H1 (cell line): ENCODE results near the gene CASZ1. TPM values are rescaled to one million over a fixed set of nuclear protein-coding genes. Genes with fewer than 3 reads are reported as not detected.

Experiments used
- CTCF ChIA-PET: fragments of 300-600 bp; sonication (Branson Sonifier 250); formaldehyde crosslinking; loops from one replicate; lab custom pipeline; 2021; ENCODE audit not compliant: partially characterized antibody; lab: Charles Lee
- POLR2A ChIA-PET: fragments of 300-600 bp; sonication (Branson Sonifier 250); formaldehyde crosslinking; loops from one replicate; lab custom pipeline; 2021; ENCODE audit warnings: inconsistent platforms; ENCODE audit not compliant: partially characterized antibody; lab: Charles Lee
- DNase-seq, 2 experiments: peaks; one replicate each; pipeline versions ENCODE4 v3.0.0 to v3.0.0-alpha.2; 2010 to 2022; ENCODE audit warnings: low spot score in 2 of 2, low read depth in 1 of 2, mixed read lengths in 1 of 2
- FAIRE-seq: peaks from 2 replicates; lab custom pipeline; 2011; peaks lifted over from hg19 to GRCh38; lab: Jason Lieb, UNC
- H2AFZ ChIP-seq: 2 replicates; pipeline ENCODE4 v1.8.1; 2012; ENCODE audit warnings: low read length, inconsistent platforms
- H2AK5ac ChIP-seq: 2 replicates; pipeline ENCODE4 v1.6.1; 2013; ENCODE audit warnings: low read depth, low read length
- H2BK120ac ChIP-seq: replicated peaks from 2 replicates; pipeline ENCODE3; 2013; ENCODE audit warnings: low read depth, low read length, inconsistent platforms
- H2BK12ac ChIP-seq: 2 replicates; pipeline ENCODE4 v1.6.1; 2013; ENCODE audit warnings: low read depth, low read length
- H2BK15ac ChIP-seq: 2 replicates; pipeline ENCODE4 v1.6.1; 2013; ENCODE audit warnings: low read length
- H2BK20ac ChIP-seq: 2 replicates; pipeline ENCODE4 v1.6.1; 2013; ENCODE audit warnings: low read length
- H2BK5ac ChIP-seq: 2 replicates; pipeline ENCODE4 v1.6.1; 2013; ENCODE audit warnings: low read depth, low read length
- H3K14ac ChIP-seq: 2 replicates; pipeline ENCODE4 v1.6.1; 2013; ENCODE audit warnings: inconsistent platforms; ENCODE audit not compliant: insufficient read length
- H3K18ac ChIP-seq: 2 replicates; pipeline ENCODE4 v1.6.1; 2013; ENCODE audit warnings: low read length; ENCODE audit errors: extremely low read depth
- H3K23ac ChIP-seq: 2 replicates; pipeline ENCODE4 v1.6.1; 2013; ENCODE audit warnings: inconsistent platforms; ENCODE audit not compliant: insufficient read length
- H3K23me2 ChIP-seq: 2 replicates; pipeline ENCODE4 v1.6.1; 2013; ENCODE audit warnings: low read depth, low read length
- H3K27ac ChIP-seq: 2 replicates; pipeline ENCODE4 v1.6.1; 2011; ENCODE audit warnings: low read depth, low read length, inconsistent platforms
- H3K27me3 ChIP-seq, 4 experiments: replicated peaks in 1 of 4; 1 replicate in 1 of 4; 2 replicates in 3 of 4; pipeline versions ENCODE4 v1.6.1 to v1.8.1; 2011 to 2013; ENCODE audit warnings: low read length in 3 of 4, mild to moderate bottlenecking in 3 of 4, inconsistent platforms in 2 of 4, mixed read lengths in 2 of 4, moderate library complexity in 1 of 4; ENCODE audit not compliant: control insufficient read depth in 3 of 4, insufficient read depth in 3 of 4; ENCODE audit errors: extremely low read depth in 1 of 4
- H3K36me3 ChIP-seq, 4 experiments: 2 replicates each; pipeline versions ENCODE4 v1.6.1 to v1.8.1; 2011 to 2013; ENCODE audit warnings: mild to moderate bottlenecking in 4 of 4, low read length in 3 of 4, moderate library complexity in 2 of 4, control low read depth in 1 of 4, inconsistent platforms in 1 of 4; ENCODE audit not compliant: insufficient read depth in 4 of 4, control insufficient read depth in 2 of 4
- H3K4ac ChIP-seq: replicated peaks from 2 replicates; pipeline ENCODE3; 2013; ENCODE audit warnings: low read length, low read depth, mixed read lengths, inconsistent platforms; ENCODE audit not compliant: insufficient read length
- H3K4me1 ChIP-seq, 4 experiments: replicated peaks in 1 of 4; 1 replicate in 1 of 4; 2 replicates in 3 of 4; pipeline versions ENCODE4 v1.6.1 to v1.8.1; 2011 to 2013; ENCODE audit warnings: low read length in 3 of 4, inconsistent platforms in 2 of 4, mixed read lengths in 1 of 4; ENCODE audit not compliant: insufficient read depth in 4 of 4, control insufficient read depth in 3 of 4
- H3K4me2 ChIP-seq, 2 experiments: 2 replicates each; pipeline versions ENCODE4 v1.6.1 to v1.8.1; 2011 to 2013; ENCODE audit warnings: low read depth in 2 of 2, low read length in 2 of 2, control low read depth in 1 of 2, inconsistent platforms in 1 of 2, mild to moderate bottlenecking in 1 of 2; ENCODE audit not compliant: insufficient read depth in 1 of 2
- H3K4me3 ChIP-seq, 4 experiments: fragments of 200-600, 300-600 bp in 1 of 4; sonication (generic), shearing (Covaris generic), sonication (Bioruptor Twin) in 1 of 4; 2 replicates each; pipeline versions ENCODE4 v1.5.1 to v1.8.1; 2011 to 2016; ENCODE audit warnings: low read length in 4 of 4, low read depth in 3 of 4, control low read depth in 2 of 4, inconsistent platforms in 2 of 4, mild to moderate bottlenecking in 2 of 4, mixed read lengths in 1 of 4, moderate library complexity in 1 of 4; ENCODE audit not compliant: insufficient read depth in 2 of 4; ENCODE audit errors: extremely low read depth in 1 of 4
- H3K56ac ChIP-seq: replicated peaks from 2 replicates; pipeline ENCODE3; 2013; ENCODE audit warnings: low read depth, mild to moderate bottlenecking, mixed read lengths, low read length, inconsistent platforms; ENCODE audit not compliant: insufficient read length
- H3K79me1 ChIP-seq: 2 replicates; pipeline ENCODE4 v1.6.1; 2013; ENCODE audit warnings: low read depth, low read length, control low read depth
- H3K79me2 ChIP-seq, 2 experiments: 2 replicates each; pipeline versions ENCODE4 v1.6.1 to v1.8.1; 2012 to 2013; ENCODE audit warnings: low read length in 2 of 2, mild to moderate bottlenecking in 2 of 2, inconsistent platforms in 1 of 2; ENCODE audit not compliant: insufficient read depth in 2 of 2, control insufficient read depth in 1 of 2
- H3K9ac ChIP-seq, 4 experiments: replicated peaks in 1 of 4; 1 replicate in 1 of 4; 2 replicates in 3 of 4; pipeline versions ENCODE4 v1.6.1 to v1.8.1; 2011 to 2013; ENCODE audit warnings: low read depth in 3 of 4, low read length in 3 of 4, control low read depth in 2 of 4, mild to moderate bottlenecking in 2 of 4, moderate library complexity in 2 of 4, inconsistent platforms in 1 of 4; ENCODE audit errors: extremely low read depth in 1 of 4
- H3K9me3 ChIP-seq, 2 experiments: 2 replicates each; pipeline versions ENCODE4 v1.6.1 to v1.8.1; 2012 to 2013; ENCODE audit warnings: mild to moderate bottlenecking in 2 of 2, moderate library complexity in 2 of 2, control low read depth in 1 of 2, inconsistent platforms in 1 of 2, low read depth in 1 of 2, low read length in 1 of 2, mixed read lengths in 1 of 2; ENCODE audit not compliant: insufficient read depth in 2 of 2
- H4K20me1 ChIP-seq, 2 experiments: replicated peaks in 1 of 2; 2 replicates each; pipeline versions ENCODE3 to v1.8.1; 2011 to 2013; ENCODE audit warnings: inconsistent platforms in 2 of 2, low read length in 2 of 2, mild to moderate bottlenecking in 1 of 2; ENCODE audit not compliant: insufficient read depth in 2 of 2, control insufficient read depth in 1 of 2
- H4K5ac ChIP-seq: 2 replicates; pipeline ENCODE4 v1.6.1; 2013; ENCODE audit warnings: low read length, low read depth, mixed read lengths, inconsistent platforms; ENCODE audit not compliant: insufficient read length
- H4K8ac ChIP-seq: 2 replicates; pipeline ENCODE4 v1.8.0; 2013; ENCODE audit warnings: mild to moderate bottlenecking, moderate library complexity, low read length, inconsistent platforms; ENCODE audit not compliant: insufficient read depth; ENCODE audit errors: extremely low read depth
- H4K91ac ChIP-seq: replicated peaks from 2 replicates; pipeline ENCODE3; 2013; ENCODE audit warnings: low read length, mixed read lengths, inconsistent platforms; ENCODE audit not compliant: insufficient read length
- BCL11A ChIP-seq, 2 experiments: IDR thresholded peaks; one replicate each; pipeline ENCODE4 v1.6.1; 2011; ENCODE audit warnings: low read depth in 2 of 2, low read length in 2 of 2, mild to moderate bottlenecking in 2 of 2
- JUN ChIP-seq: IDR thresholded peaks from 2 replicates; pipeline ENCODE4 v1.6.1; 2011; ENCODE audit warnings: low read depth, mild to moderate bottlenecking, improper control_type of control experiment, low read length
- NANOG ChIP-seq: IDR thresholded peaks from 2 replicates; pipeline ENCODE4 v1.6.1; 2011; ENCODE audit warnings: low read length, low read depth, mild to moderate bottlenecking, inconsistent platforms; ENCODE audit not compliant: insufficient read depth, poor library complexity, severe bottlenecking
- SAP30 ChIP-seq: fragments of 300-600 bp; sonication (generic); IDR thresholded peaks from 2 replicates; pipeline ENCODE4 v1.7.1; 2012; ENCODE audit warnings: low read length, moderate library complexity, mild to moderate bottlenecking, inconsistent platforms; ENCODE audit not compliant: insufficient read depth, insufficient replicate concordance
- USF2 ChIP-seq: IDR thresholded peaks from 2 replicates; pipeline ENCODE4 v1.6.1; 2011; ENCODE audit warnings: low read length, improper control_type of control experiment
- WGBS, 2 experiments: shearing (Covaris generic) in 1 of 2; methylation state at CpG; one replicate each; pipeline versions ENCODE4 v1.1.6 to v1.1.7; 2013 to 2015; ENCODE audit warnings: low lambda C conversion rate in 2 of 2, mixed read lengths in 2 of 2, inconsistent platforms in 1 of 2, low coverage in 1 of 2, missing lambda C conversion rate in 1 of 2; ENCODE audit not compliant: insufficient replicate concordance in 2 of 2, insufficient coverage in 1 of 2, insufficient read length in 1 of 2; ENCODE audit errors: extremely low coverage in 1 of 2, missing lambda C conversion rate in 1 of 2; 5-methylcytosine and 5-hydroxymethylcytosine counted together
- polyA plus RNA-seq, 7 experiments: library from polyadenylated mRNA; depleted of rRNA in 3 of 7; stranded (reverse) in 5 of 7; unstranded in 2 of 7; fragments of >200 nt in 5 of 7; fragments of 200-250 nt in 2 of 7; gene quantifications; 1 replicate in 5 of 7; 2 replicates in 1 of 7; 4 replicates in 1 of 7; pipeline versions ENCODE4 v1.2.1 to v1.2.3, GENCODE V29; 2011 to 2013; ENCODE audit warnings: missing spikeins in 2 of 7, mixed read lengths in 2 of 7
- total RNA-seq: library from RNA; stranded (reverse); fragmentation: NEBNext Ultra II Directional; extraction: Animal tissue kit (Norgen Biotek cat#: 25700); gene quantifications from 2 replicates; pipeline ENCODE4 v1.2.1, GENCODE V29; 2021

CASZ1 gene
- total and polyA plus RNA-seq, 2 of the 8 experiments (the other 6 are each of a cell fraction or from before 2014, with no cell fraction given), result 4.4 to 7.7 TPM

- H2BK15ac ChIP-seq, result no peak overlapping the region
- no peak for DNase-seq
- H2BK20ac ChIP-seq, result no peak overlapping the region
- no peak overlapping the region for H2BK120ac ChIP-seq
- H2BK5ac ChIP-seq, result no peak overlapping the region; the same call in 1 of the 2 replicates
- ChIA-PET CTCF (interaction anchor here (0.6 to 3.3 kb wide), 7 partner anchors 9 to 228 kb away, joined by 3 to 20 read pairs (median 3); no protein-coding TSS in a partner anchor), POLR2A (interaction anchor here (0.7 to 1.0 kb wide), 3 partner anchors 10 to 54 kb away, joined by 3 read pairs; no protein-coding TSS in a partner anchor)
- H2BK12ac ChIP-seq, result no peak overlapping the region
- H3K27ac ChIP-seq, result no peak overlapping the region
- H3K4me2 ChIP-seq, result no peak overlapping the region
- H4K8ac ChIP-seq, result no peak overlapping the region
- no peak overlapping the region for H3K4ac ChIP-seq
- WGBS, 2 experiments, result 80% methylated on average over 9 of the region's 9 CpGs; no CpG with 5 or more reads in 1 of the 2 experiments
- no peak overlapping the region for H3K14ac ChIP-seq
- no peak overlapping the region; the same call in 1 of the 2 replicates for H3K18ac ChIP-seq
- H3K9ac ChIP-seq, result no peak overlapping the region
- TF ChIP-seq SAP30, result no peak
- TF ChIP-seq NANOG, result no peak
- no peak for TF ChIP-seq BCL11A (IDR thresholded peaks at IDR 0.05; ENCODE audit: low read depth in 2 of 2, low read length in 2 of 2)
- no peak for TF ChIP-seq USF2
- TF ChIP-seq JUN, result no peak
- no peak overlapping the region for H3K23ac ChIP-seq
- H4K91ac ChIP-seq, result no peak overlapping the region
- no peak overlapping the region; a peak in 1 of 8 replicates for H3K4me3 ChIP-seq
- H2AFZ ChIP-seq, result no peak overlapping the region
- H4K5ac ChIP-seq, result no peak overlapping the region
- FAIRE-seq, result no peak
- 0 out of 8 replicates have a peak, but pooled peaks cover 0 to 2% (median 0%) of the 10 kb centered on the region in 4 experiments for H3K36me3 ChIP-seq
- H2AK5ac ChIP-seq, result no peak overlapping the region
- no peaks in the 10 kb centered on the region for H3K79me1 ChIP-seq
- peaks cover 11 to 54% (median 44%) of the 10 kb centered on the region in 4 experiments for H3K4me1 ChIP-seq
- no peaks in the 10 kb centered on the region for H3K23me2 ChIP-seq
- no peaks in the 10 kb centered on the region for H3K9me3 ChIP-seq
- no peaks in the 10 kb centered on the region for H3K79me2 ChIP-seq
- no peaks in the 10 kb centered on the region for H3K27me3 ChIP-seq
- peaks cover 0 to 2% of the 10 kb centered on the region in 2 experiments for H4K20me1 ChIP-seq
- no peak overlapping the region for H3K56ac ChIP-seq
These were observed 114.4 kb downstream of the CASZ1 start for GRCh38 chr1:10682108-10682445.
